ENCODE results near the gene GSTM3. TPM values are rescaled to one million over a fixed set of nuclear protein-coding genes. Genes with fewer than 3 reads are reported as not detected.
A peak's percentile ranks its signal among the peaks of the same experiment; 100 is the strongest.

The GSTM3 gene
- total and polyA plus RNA-seq, 2 of the 13 experiments (the other 11 are each of a cell fraction or from before 2014, with no cell fraction given) = 127 to 142 TPM

GRCh38 chr1:109763646-109764415 is 23.0 kb upstream of the GSTM3 start, which contains the start of gene EPS8L3 (continued):
- TF ChIP-seq, protein P1, sequence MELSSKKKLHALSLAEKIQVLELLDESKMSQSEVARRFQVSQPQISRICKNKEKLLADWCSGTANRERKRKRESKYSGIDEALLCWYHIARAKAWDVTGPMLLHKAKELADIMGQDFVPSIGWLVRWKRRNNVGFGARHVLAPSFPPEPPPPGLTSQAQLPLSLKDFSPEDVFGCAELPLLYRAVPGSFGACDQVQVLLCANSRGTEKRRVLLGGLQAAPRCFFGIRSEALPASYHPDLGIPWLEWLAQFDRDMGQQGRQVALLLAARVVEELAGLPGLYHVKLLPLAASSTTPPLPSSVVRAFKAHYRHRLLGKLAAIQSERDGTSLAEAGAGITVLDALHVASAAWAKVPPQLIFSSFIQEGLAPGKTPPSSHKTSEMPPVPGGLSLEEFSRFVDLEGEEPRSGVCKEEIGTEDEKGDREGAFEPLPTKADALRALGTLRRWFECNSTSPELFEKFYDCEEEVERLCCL (CRISPR knock-in tag; IDR thresholded peaks at IDR 0.05; ENCODE audit: borderline replicate concordance) = no peak
- TF ChIP-seq KDM5A (IDR thresholded peaks at IDR 0.05; ENCODE audit: borderline replicate concordance, low read length) (no peak), GZF1 (CRISPR knock-in tag; IDR thresholded peaks at IDR 0.05) (peak; percentile 59; the same call in 1 of the 2 replicates), ZFX (CRISPR knock-in tag; IDR thresholded peaks at IDR 0.05; ENCODE audit: low read depth) (peak; percentile 91), ZBTB46 (CRISPR knock-in tag; IDR thresholded peaks at IDR 0.05; ENCODE audit: borderline replicate concordance) (no peak), ZNF101 (CRISPR knock-in tag; IDR thresholded peaks at IDR 0.05; ENCODE audit: borderline replicate concordance, low read depth) (no peak), NFRKB (IDR thresholded peaks at IDR 0.05) (no peak), KDM2A (CRISPR knock-in tag; IDR thresholded peaks at IDR 0.05; ENCODE audit: borderline replicate concordance, low read depth) (0 out of 2 replicates have a peak, but pooled peaks have one; percentile 47), NONO (IDR thresholded peaks at IDR 0.05) (no peak), NONO (CRISPR knock-in tag; conservative IDR thresholded peaks at IDR 0.05) (no peak)
- TF ChIP-seq, protein P2, sequence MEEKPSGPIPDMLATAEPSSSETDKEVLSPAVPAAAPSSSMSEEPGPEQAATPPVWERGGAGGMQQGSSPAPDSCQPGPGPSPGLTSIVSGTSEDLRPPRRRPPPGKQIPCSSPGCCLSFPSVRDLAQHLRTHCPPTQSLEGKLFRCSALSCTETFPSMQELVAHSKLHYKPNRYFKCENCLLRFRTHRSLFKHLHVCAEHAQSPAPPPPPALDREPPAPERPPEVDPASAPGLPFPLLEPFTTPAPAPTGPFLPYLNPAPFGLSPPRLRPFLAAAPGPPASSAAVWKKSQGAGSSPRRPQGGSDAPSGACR (CRISPR knock-in tag; IDR thresholded peaks at IDR 0.05) = peak; percentile 65; the same call in 1 of the 2 replicates
- TF ChIP-seq, protein P3, sequence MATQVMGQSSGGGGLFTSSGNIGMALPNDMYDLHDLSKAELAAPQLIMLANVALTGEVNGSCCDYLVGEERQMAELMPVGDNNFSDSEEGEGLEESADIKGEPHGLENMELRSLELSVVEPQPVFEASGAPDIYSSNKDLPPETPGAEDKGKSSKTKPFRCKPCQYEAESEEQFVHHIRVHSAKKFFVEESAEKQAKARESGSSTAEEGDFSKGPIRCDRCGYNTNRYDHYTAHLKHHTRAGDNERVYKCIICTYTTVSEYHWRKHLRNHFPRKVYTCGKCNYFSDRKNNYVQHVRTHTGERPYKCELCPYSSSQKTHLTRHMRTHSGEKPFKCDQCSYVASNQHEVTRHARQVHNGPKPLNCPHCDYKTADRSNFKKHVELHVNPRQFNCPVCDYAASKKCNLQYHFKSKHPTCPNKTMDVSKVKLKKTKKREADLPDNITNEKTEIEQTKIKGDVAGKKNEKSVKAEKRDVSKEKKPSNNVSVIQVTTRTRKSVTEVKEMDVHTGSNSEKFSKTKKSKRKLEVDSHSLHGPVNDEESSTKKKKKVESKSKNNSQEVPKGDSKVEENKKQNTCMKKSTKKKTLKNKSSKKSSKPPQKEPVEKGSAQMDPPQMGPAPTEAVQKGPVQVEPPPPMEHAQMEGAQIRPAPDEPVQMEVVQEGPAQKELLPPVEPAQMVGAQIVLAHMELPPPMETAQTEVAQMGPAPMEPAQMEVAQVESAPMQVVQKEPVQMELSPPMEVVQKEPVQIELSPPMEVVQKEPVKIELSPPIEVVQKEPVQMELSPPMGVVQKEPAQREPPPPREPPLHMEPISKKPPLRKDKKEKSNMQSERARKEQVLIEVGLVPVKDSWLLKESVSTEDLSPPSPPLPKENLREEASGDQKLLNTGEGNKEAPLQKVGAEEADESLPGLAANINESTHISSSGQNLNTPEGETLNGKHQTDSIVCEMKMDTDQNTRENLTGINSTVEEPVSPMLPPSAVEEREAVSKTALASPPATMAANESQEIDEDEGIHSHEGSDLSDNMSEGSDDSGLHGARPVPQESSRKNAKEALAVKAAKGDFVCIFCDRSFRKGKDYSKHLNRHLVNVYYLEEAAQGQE (IDR thresholded peaks at IDR 0.05; ENCODE audit: borderline replicate concordance in 1 of 2, low read depth in 1 of 2, low read length in 2 of 2) = peak in 1 of 2 experiments; percentile 62; a peak in 2 of 4 replicates
- TF ChIP-seq, protein P4, sequence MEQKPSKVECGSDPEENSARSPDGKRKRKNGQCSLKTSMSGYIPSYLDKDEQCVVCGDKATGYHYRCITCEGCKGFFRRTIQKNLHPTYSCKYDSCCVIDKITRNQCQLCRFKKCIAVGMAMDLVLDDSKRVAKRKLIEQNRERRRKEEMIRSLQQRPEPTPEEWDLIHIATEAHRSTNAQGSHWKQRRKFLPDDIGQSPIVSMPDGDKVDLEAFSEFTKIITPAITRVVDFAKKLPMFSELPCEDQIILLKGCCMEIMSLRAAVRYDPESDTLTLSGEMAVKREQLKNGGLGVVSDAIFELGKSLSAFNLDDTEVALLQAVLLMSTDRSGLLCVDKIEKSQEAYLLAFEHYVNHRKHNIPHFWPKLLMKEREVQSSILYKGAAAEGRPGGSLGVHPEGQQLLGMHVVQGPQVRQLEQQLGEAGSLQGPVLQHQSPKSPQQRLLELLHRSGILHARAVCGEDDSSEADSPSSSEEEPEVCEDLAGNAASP (CRISPR knock-in tag; IDR thresholded peaks at IDR 0.05; ENCODE audit: borderline replicate concordance) = peak; percentile 49; the same call in 1 of the 2 replicates

All from HepG2 (cell line).